SK-N-MC (cell line): ENCODE measurements around the gene TRPV2.

Source experiments
- DNase-seq: peaks from one replicate; pipeline ENCODE4 v3.0.0-alpha.2; 2011; ENCODE audit warnings: low read depth, low spot score
- H3K27ac ChIP-seq: fragments of 200-600 bp; sonication (generic); 2 replicates; pipeline ENCODE4 v1.5.1; 2016; ENCODE audit warnings: mixed run types
- H3K36me3 ChIP-seq: fragments of 200-600 bp; sonication (generic); 2 replicates; pipeline ENCODE4 v1.6.1; 2017; ENCODE audit warnings: antibody characterized with exemption, low read length, mixed read lengths; ENCODE audit not compliant: insufficient read depth
- H3K4me3 ChIP-seq: fragments of 200-600 bp; sonication (generic); 2 replicates; pipeline ENCODE4 v1.5.1; 2016
- H3K9ac ChIP-seq: fragments of 200-600 bp; sonication (generic); 2 replicates; pipeline ENCODE4 v1.8.0; 2017; ENCODE audit warnings: mixed run types, mixed read lengths; ENCODE audit not compliant: insufficient read length
- H3K9me3 ChIP-seq: fragments of 200-600 bp; sonication (generic); 2 replicates; pipeline ENCODE4 v1.6.1; 2017; ENCODE audit warnings: low read depth, mild to moderate bottlenecking, antibody characterized with exemption, low read length, moderate library complexity, mixed read lengths
- EZH2 ChIP-seq: fragments of 200-600 bp; sonication (generic); IDR thresholded peaks from one replicate; pipeline ENCODE4 v1.6.1; 2017; ENCODE audit warnings: antibody characterized with exemption
- FOXP2 ChIP-seq: optimal IDR thresholded peaks from 2 replicates; pipeline ENCODE3; 2011; ENCODE audit warnings: mild to moderate bottlenecking, moderate library complexity; ENCODE audit not compliant: insufficient read depth; ENCODE audit errors: extremely low read length, control extremely low read depth
- POLR2AphosphoS5 ChIP-seq: IDR thresholded peaks from 2 replicates; pipeline ENCODE4 v1.6.1; 2012; ENCODE audit warnings: mild to moderate bottlenecking, low read depth, low read length, borderline replicate concordance

TRPV2 gene

GRCh38 chr17:16453493-16453851, 38.1 kb downstream of the TRPV2 start:
- H3K36me3 ChIP-seq: peaks cover 8% of the 10 kb centered on the region
- H3K27ac ChIP-seq: 0 out of 2 replicates have a peak overlapping the region, but pooled peaks have one; percentile 31
- H3K9ac ChIP-seq: no peak overlapping the region
- H3K4me3 ChIP-seq: no peak overlapping the region
- TF ChIP-seq POLR2AphosphoS5 (no peak), FOXP2 (no peak), EZH2 (no peak)
- DNase-seq: no peak
- no peaks in the 10 kb centered on the region for H3K9me3 ChIP-seq

- Histone ChIP-seq H3K9me3 (no peaks in the 10 kb centered on the region), H3K9ac (no peak overlapping the region), H3K27ac (no peak overlapping the region), H3K36me3 (no peaks in the 10 kb centered on the region; the same call in 1 of the 2 replicates), H3K4me3 (no peak overlapping the region)
- TF ChIP-seq FOXP2 (no peak), EZH2 (no peak), POLR2AphosphoS5 (no peak)
- DNase-seq: no peak
Measured at GRCh38 chr17:16455997-16456741, 40.8 kb downstream of the TRPV2 start.

GRCh38 chr17:16456742-16457316, 41.5 kb downstream of the TRPV2 start:
- Histone ChIP-seq H3K9ac (no peak overlapping the region), H3K27ac (no peak overlapping the region), H3K36me3 (no peaks in the 10 kb centered on the region; the same call in 1 of the 2 replicates), H3K4me3 (no peak overlapping the region), H3K9me3 (no peaks in the 10 kb centered on the region)
- DNase-seq: no peak
- TF ChIP-seq FOXP2 (no peak), EZH2 (no peak), POLR2AphosphoS5 (no peak)

- H3K9me3 ChIP-seq: no peaks in the 10 kb centered on the region
- DNase-seq: no peak
- no peak overlapping the region for H3K4me3 ChIP-seq
- no peak overlapping the region for H3K9ac ChIP-seq
- H3K27ac ChIP-seq: no peak overlapping the region
- no peak for TF ChIP-seq FOXP2
- no peaks in the 10 kb centered on the region; the same call in 1 of the 2 replicates for H3K36me3 ChIP-seq
Measured at GRCh38 chr17:16459271-16459670, 43.9 kb downstream of the TRPV2 start.

GRCh38 chr17:16459855-16460550, 44.6 kb downstream of the TRPV2 start:
- H3K27ac ChIP-seq: no peak overlapping the region
- TF ChIP-seq EZH2: no peak
- TF ChIP-seq POLR2AphosphoS5: no peak
- no peak for TF ChIP-seq FOXP2
- no peaks in the 10 kb centered on the region; the same call in 1 of the 2 replicates for H3K36me3 ChIP-seq
- no peaks in the 10 kb centered on the region for H3K9me3 ChIP-seq
- no peak overlapping the region for H3K9ac ChIP-seq
- no peak overlapping the region for H3K4me3 ChIP-seq
- no peak for DNase-seq

- no peak for DNase-seq
- Histone ChIP-seq H3K4me3 (no peak overlapping the region), H3K9ac (no peak overlapping the region), H3K9me3 (no peaks in the 10 kb centered on the region), H3K27ac (no peak overlapping the region), H3K36me3 (no peaks in the 10 kb centered on the region; the same call in 1 of the 2 replicates)
- TF ChIP-seq FOXP2: no peak
- TF ChIP-seq POLR2AphosphoS5: no peak
- no peak for TF ChIP-seq EZH2
Measured at GRCh38 chr17:16460796-16461605, 45.6 kb downstream of the TRPV2 start.

GRCh38 chr17:16461606-16461866, 46.2 kb downstream of the TRPV2 start:
- no peak overlapping the region for H3K4me3 ChIP-seq
- no peak for DNase-seq
- TF ChIP-seq FOXP2 (no peak), POLR2AphosphoS5 (no peak), EZH2 (no peak)
- H3K27ac ChIP-seq: no peak overlapping the region
- H3K36me3 ChIP-seq: no peaks in the 10 kb centered on the region; the same call in 1 of the 2 replicates
- H3K9me3 ChIP-seq: no peaks in the 10 kb centered on the region
- H3K9ac ChIP-seq: no peak overlapping the region

- no peak for TF ChIP-seq FOXP2
- TF ChIP-seq EZH2: no peak
- H3K36me3 ChIP-seq: no peaks in the 10 kb centered on the region; the same call in 1 of the 2 replicates
- H3K27ac ChIP-seq: peak overlapping the region; percentile 31; the same call in 1 of the 2 replicates
- no peaks in the 10 kb centered on the region for H3K9me3 ChIP-seq
- H3K9ac ChIP-seq: no peak overlapping the region
- DNase-seq: no peak
- no peak overlapping the region for H3K4me3 ChIP-seq
Measured at GRCh38 chr17:16462070-16462864, 46.9 kb downstream of the TRPV2 start.
